ENCODE measurements around the gene SHOX. TPM values are rescaled to one million over a fixed set of nuclear protein-coding genes. Genes with fewer than 3 reads are reported as not detected.

Gene SHOX
- under 1 TPM in 1 of 2 donors, not detected in 1; 0.21 TPM for total RNA-seq

GRCh38 chrX:630612-631496 is at the start of gene SHOX:
SHOX (plus strand) TSS chrX:630791; CDS start chrX:630898, 107 bp downstream.
- Histone ChIP-seq H3K4me3 (no peak within 1 kb of the TSS), H3K27me3 (replicated peaks; ENCODE audit: insufficient read depth) (no peaks in the 10 kb centered on the region), H3K9me3 (no peaks in the 10 kb centered on the region), H3K4me1 (ENCODE audit: control insufficient read depth in 1 of 2, low read depth in 2 of 2) (no peaks in the 10 kb centered on the region), H3K36me3 (no peaks in the 10 kb centered on the region), H3K27ac (no peak within 1 kb of the TSS)
- no peak for TF ChIP-seq CTCF (IDR thresholded peaks at IDR 0.05)
- DNase-seq (ENCODE audit: low spot score): no peak
- ATAC-seq (ENCODE audit: insufficient number of reproducible peaks, low FRiP score, low read depth): no peak

GRCh38 chrX:581066-581465 is 49.5 kb upstream of the SHOX start:
- ATAC-seq (ENCODE audit: insufficient number of reproducible peaks, low FRiP score, low read depth) (no peak), DNase-seq (ENCODE audit: low spot score) (no peak)
- Histone ChIP-seq H3K4me3 (no peak overlapping the region), H3K4me1 (ENCODE audit: control insufficient read depth in 1 of 2, low read depth in 2 of 2) (no peaks in the 10 kb centered on the region), H3K27ac (no peak overlapping the region), H3K27me3 (replicated peaks; ENCODE audit: insufficient read depth) (no peaks in the 10 kb centered on the region), H3K9me3 (peaks cover 7% of the 10 kb centered on the region), H3K36me3 (no peaks in the 10 kb centered on the region)
- TF ChIP-seq CTCF (IDR thresholded peaks at IDR 0.05): no peak

- no peak for DNase-seq (ENCODE audit: low spot score)
- H3K9me3 ChIP-seq: no peaks in the 10 kb centered on the region
- ATAC-seq (ENCODE audit: insufficient number of reproducible peaks, low FRiP score, low read depth): no peak
- no peak overlapping the region for H3K4me3 ChIP-seq
- H3K27ac ChIP-seq: no peak overlapping the region
- H3K36me3 ChIP-seq: no peaks in the 10 kb centered on the region
- no peak for TF ChIP-seq CTCF (IDR thresholded peaks at IDR 0.05)
- no peaks in the 10 kb centered on the region for H3K27me3 ChIP-seq (replicated peaks; ENCODE audit: insufficient read depth)
- H3K4me1 ChIP-seq (ENCODE audit: control insufficient read depth in 1 of 2, low read depth in 2 of 2): no peaks in the 10 kb centered on the region
Observed at GRCh38 chrX:581720-582298, 48.8 kb upstream of the SHOX start.

- no peak for ATAC-seq (ENCODE audit: insufficient number of reproducible peaks, low FRiP score, low read depth)
- Histone ChIP-seq H3K4me3 (no peak overlapping the region), H3K27ac (no peak overlapping the region), H3K4me1 (ENCODE audit: control insufficient read depth in 1 of 2, low read depth in 2 of 2) (no peaks in the 10 kb centered on the region), H3K36me3 (no peaks in the 10 kb centered on the region), H3K9me3 (no peaks in the 10 kb centered on the region), H3K27me3 (replicated peaks; ENCODE audit: insufficient read depth) (no peaks in the 10 kb centered on the region)
- TF ChIP-seq CTCF (IDR thresholded peaks at IDR 0.05): no peak
- no peak for DNase-seq (ENCODE audit: low spot score)
Observed at GRCh38 chrX:584572-584971, 46.0 kb upstream of the SHOX start.

GRCh38 chrX:585115-585808 is 45.3 kb upstream of the SHOX start:
- Histone ChIP-seq H3K4me1 (ENCODE audit: control insufficient read depth in 1 of 2, low read depth in 2 of 2) (no peaks in the 10 kb centered on the region), H3K27ac (no peak overlapping the region), H3K36me3 (no peaks in the 10 kb centered on the region), H3K27me3 (replicated peaks; ENCODE audit: insufficient read depth) (no peaks in the 10 kb centered on the region), H3K9me3 (no peaks in the 10 kb centered on the region), H3K4me3 (no peak overlapping the region)
- ATAC-seq (ENCODE audit: insufficient number of reproducible peaks, low FRiP score, low read depth) (no peak), DNase-seq (ENCODE audit: low spot score) (no peak)
- TF ChIP-seq CTCF (IDR thresholded peaks at IDR 0.05): no peak
